Uterus (tissue), 4 donors: Measurements from ENCODE around the gene KIF3B. TPM values are rescaled to one million over a fixed set of nuclear protein-coding genes. Genes with fewer than 3 reads are reported as not detected.

Source experiments
- DNase-seq, 2 donors: peaks; one replicate each; pipeline ENCODE4 v3.0.0-alpha.2; 2019 to 2020
- H3K27ac ChIP-seq, 2 donors: fragments of 200-600 bp; sonication (generic); 1 replicate in 1 of 2; 2 replicates in 1 of 2; pipeline ENCODE4 v1.5.1; 2016 to 2018
- H3K27me3 ChIP-seq, 2 donors: fragments of 200-600 bp; sonication (generic); one replicate each; pipeline ENCODE4 v1.5.1; 2018 to 2019; ENCODE audit warnings: control low read depth in 1 of 2
- H3K36me3 ChIP-seq, 2 donors: fragments of 200-600 bp; sonication (generic); one replicate each; pipeline ENCODE4 v1.5.1; 2019; ENCODE audit warnings: control low read depth in 1 of 2
- H3K4me1 ChIP-seq, 2 donors: fragments of 200-600 bp; sonication (generic); one replicate each; pipeline ENCODE4 v1.5.1; 2018 to 2019; ENCODE audit warnings: control low read depth in 1 of 2
- H3K4me3 ChIP-seq, 2 donors: fragments of 200-600 bp; sonication (generic); 1 replicate in 1 of 2; 2 replicates in 1 of 2; pipeline ENCODE4 v1.5.1; 2018 to 2019; ENCODE audit warnings: mild to moderate bottlenecking in 1 of 2
- H3K9me3 ChIP-seq, 2 donors: fragments of 200-600 bp; sonication (generic); one replicate each; pipeline ENCODE4 v1.5.1; 2019; ENCODE audit warnings: control low read depth in 1 of 2
- CTCF ChIP-seq, 4 experiments: fragments of 200-600 bp in 2 of 4; fragments of 450-650 bp in 2 of 4; sonication (generic) in 2 of 4; IDR thresholded peaks; one replicate each; pipeline ENCODE4 v1.5.1; 2016 to 2019; ENCODE audit warnings: antibody characterized with exemption in 4 of 4, mild to moderate bottlenecking in 2 of 4, moderate library complexity in 1 of 4
- POLR2A ChIP-seq, 2 donors: fragments of 450-650 bp; IDR thresholded peaks; one replicate each; pipeline ENCODE4 v1.6.1; 2016; ENCODE audit warnings: antibody characterized with exemption in 2 of 2, mild to moderate bottlenecking in 1 of 2, moderate library complexity in 1 of 2
- intact Hi-C: fragments of 100-400 bp; cut with DNase I; formaldehyde crosslinking; loops from one replicate; pipeline ENCODE4 v1.15.1; 2023; ENCODE audit warnings: low total_unique reads
- total RNA-seq, 4 donors: library from RNA; depleted of rRNA in 3 of 4; stranded (reverse); fragments of >200 nt in 3 of 4; gene quantifications; one replicate each; pipeline versions ENCODE4 v1.1.0 to v1.2.4, GENCODE V29; 2014 to 2023
- donor health status: DM: yes; HTN: yes; CAD: no.

The KIF3B gene
- total RNA-seq, 4 donors from 2014 or later = 3.2 to 34.2 (median 16.7) TPM

GRCh38 chr20:32231245-32231644 lies 46.2 kb upstream of the KIF3B start:
- intact Hi-C loops = no loop called here
- H3K4me1 ChIP-seq = no peaks in the 10 kb centered on the region
- TF ChIP-seq POLR2A (IDR thresholded peaks at IDR 0.05) (no peak), CTCF (IDR thresholded peaks at IDR 0.05) (no peak)
- H3K4me3 ChIP-seq = no peak overlapping the region
- H3K27me3 ChIP-seq = no peaks in the 10 kb centered on the region
- no peaks in the 10 kb centered on the region for H3K36me3 ChIP-seq
- H3K27ac ChIP-seq = no peak overlapping the region
- no peaks in the 10 kb centered on the region for H3K9me3 ChIP-seq
- no peak for DNase-seq

- TF ChIP-seq POLR2A (IDR thresholded peaks at IDR 0.05) (no peak), CTCF (IDR thresholded peaks at IDR 0.05) (no peak)
- H3K27me3 ChIP-seq = no peaks in the 10 kb centered on the region
- no peak overlapping the region for H3K27ac ChIP-seq
- H3K4me1 ChIP-seq = no peaks in the 10 kb centered on the region
- no peak overlapping the region for H3K4me3 ChIP-seq
- H3K9me3 ChIP-seq = no peaks in the 10 kb centered on the region
- no peak for DNase-seq
- intact Hi-C loops = no loop called here
- H3K36me3 ChIP-seq = no peaks in the 10 kb centered on the region
Measured at GRCh38 chr20:32231847-32232246, 45.6 kb upstream of the KIF3B start.

GRCh38 chr20:32232326-32232886 lies 45.0 kb upstream of the KIF3B start:
- no peaks in the 10 kb centered on the region for H3K36me3 ChIP-seq
- intact Hi-C loops = no loop called here

GRCh38 chr20:32233286-32233685 lies 44.2 kb upstream of the KIF3B start:
- H3K4me3 ChIP-seq = no peak overlapping the region
- no peaks in the 10 kb centered on the region for H3K9me3 ChIP-seq
- no peak for DNase-seq
- intact Hi-C loops = no loop called here
- H3K4me1 ChIP-seq = no peaks in the 10 kb centered on the region
- H3K27me3 ChIP-seq = no peaks in the 10 kb centered on the region
- H3K36me3 ChIP-seq = no peaks in the 10 kb centered on the region
- TF ChIP-seq CTCF (IDR thresholded peaks at IDR 0.05) = no peak
- no peak for TF ChIP-seq POLR2A (IDR thresholded peaks at IDR 0.05)
- no peak overlapping the region for H3K27ac ChIP-seq

More at GRCh38 chr20:32232326-32232886, 45.0 kb upstream of the KIF3B start:
- H3K9me3 ChIP-seq = no peaks in the 10 kb centered on the region
- H3K27me3 ChIP-seq = no peaks in the 10 kb centered on the region
- TF ChIP-seq POLR2A (IDR thresholded peaks at IDR 0.05) (no peak), CTCF (IDR thresholded peaks at IDR 0.05) (no peak)
- DNase-seq = no peak
- H3K4me3 ChIP-seq = no peak overlapping the region
- no peaks in the 10 kb centered on the region for H3K4me1 ChIP-seq
- H3K27ac ChIP-seq = no peak overlapping the region

- no peak overlapping the region for H3K27ac ChIP-seq
- intact Hi-C loops = no loop called here
- TF ChIP-seq CTCF (IDR thresholded peaks at IDR 0.05) = no peak
- TF ChIP-seq POLR2A (IDR thresholded peaks at IDR 0.05) = no peak
- no peak overlapping the region for H3K4me3 ChIP-seq
- no peaks in the 10 kb centered on the region for H3K4me1 ChIP-seq
- H3K27me3 ChIP-seq = no peaks in the 10 kb centered on the region
- DNase-seq = no peak
- no peaks in the 10 kb centered on the region for H3K36me3 ChIP-seq
- H3K9me3 ChIP-seq = no peaks in the 10 kb centered on the region
Measured at GRCh38 chr20:32234135-32234808, 43.2 kb upstream of the KIF3B start.
